K562 treated with DMSO at 1 percent for 24 hours (cell line): Measurements from ENCODE around the gene MYH16. TPM values are rescaled to one million over a fixed set of nuclear protein-coding genes. Genes with fewer than 3 reads are reported as not detected.

Experiments used
- total RNA-seq: library from RNA; unstranded; fragments of 300-600 nt; gene quantifications from 2 replicates; pipeline ENCODE4 v1.2.3, GENCODE V29; 2022; ENCODE audit warnings: low read depth; ENCODE audit not compliant: insufficient read depth

Gene MYH16
- not detected in 2 replicates for total RNA-seq

GRCh38 chr7:99272476-99273045, at the start of gene MYH16:
MYH16 (plus strand) TSS chr7:99272839.

GRCh38 chr7:99325592-99326407, 53.2 kb downstream of the MYH16 start, which contains the start of gene ARPC1A:
ARPC1A (plus strand) TSS chr7:99325898; CDS start chr7:99333354, 7,456 bp downstream.

Other genes starting within 250 kb of the MYH16 start
- 15.1 and 15.4 TPM in 2 replicates for gene SMURF1, start 128.7 kb upstream of the MYH16 start, total RNA-seq
- not detected in 2 replicates for gene KPNA7, start 64.7 kb upstream of the MYH16 start, total RNA-seq
- 122 and 135 TPM in 2 replicates for gene ARPC1A, start 53.1 kb downstream of the MYH16 start, total RNA-seq
- 1,077 and 1,088 TPM in 2 replicates for gene ARPC1B, start 101.9 kb downstream of the MYH16 start, total RNA-seq
- gene PDAP1, start 135.8 kb downstream of the MYH16 start, total RNA-seq = 162 and 168 TPM in 2 replicates
- 177 and 213 TPM in 2 replicates for gene BUD31, start 136.1 kb downstream of the MYH16 start, total RNA-seq
- 14.0 and 15.7 TPM in 2 replicates for gene PTCD1, start 166.0 kb downstream of the MYH16 start, total RNA-seq
- 104 TPM in 2 replicates for gene CPSF4, start 166.1 kb downstream of the MYH16 start, total RNA-seq
- 1,250 and 1,342 TPM in 2 replicates for gene ATP5MF, start 193.3 kb downstream of the MYH16 start, total RNA-seq
- gene ZNF789, start 200.1 kb downstream of the MYH16 start, total RNA-seq = 10.0 and 16.6 TPM in 2 replicates
- gene ZNF394, start 227.4 kb downstream of the MYH16 start, total RNA-seq = 26.7 and 30.4 TPM in 2 replicates
- gene ZKSCAN5, start 231.8 kb downstream of the MYH16 start, total RNA-seq = 11.7 and 12.9 TPM in 2 replicates